Mucosa of rectum (tissue), 2 donors: Measurements from ENCODE around the gene SLC2A13.
A peak's percentile ranks its signal among the peaks of the same experiment; 100 is the strongest.

ENCODE experiments used
- H3K27ac ChIP-seq, 2 donors: one replicate each; pipeline ENCODE4 v1.7.0; 2013; ENCODE audit warnings: inconsistent platforms in 2 of 2, low read depth in 2 of 2, low read length in 2 of 2
- H3K27me3 ChIP-seq, 2 donors: one replicate each; pipeline ENCODE4 v1.7.0; 2013; ENCODE audit warnings: low read length in 2 of 2; ENCODE audit not compliant: control insufficient read depth in 2 of 2, insufficient read depth in 2 of 2
- H3K36me3 ChIP-seq, 2 donors: one replicate each; pipeline ENCODE4 v1.7.0; 2013; ENCODE audit warnings: low read length in 2 of 2; ENCODE audit not compliant: control insufficient read depth in 2 of 2, insufficient read depth in 2 of 2
- H3K4me1 ChIP-seq, 2 donors: one replicate each; pipeline ENCODE4 v1.7.0; 2013; ENCODE audit warnings: low read length in 2 of 2, mild to moderate bottlenecking in 1 of 2; ENCODE audit not compliant: control insufficient read depth in 2 of 2, insufficient read depth in 2 of 2
- H3K4me3 ChIP-seq, 2 donors: one replicate each; pipeline ENCODE4 v1.7.0; 2013; ENCODE audit warnings: low read length in 2 of 2
- H3K9ac ChIP-seq, 2 donors: one replicate each; pipeline ENCODE4 v1.7.0; 2013; ENCODE audit warnings: low read length in 2 of 2, low read depth in 1 of 2, mild to moderate bottlenecking in 1 of 2
- H3K9me3 ChIP-seq, 2 donors: one replicate each; pipeline ENCODE4 v1.7.0; 2013; ENCODE audit warnings: low read length in 2 of 2; ENCODE audit not compliant: control insufficient read depth in 2 of 2
- donor health status: healthy.
- donor health status: Normal muscosa, but diverticular disease.

SLC2A13 gene

DNA sequence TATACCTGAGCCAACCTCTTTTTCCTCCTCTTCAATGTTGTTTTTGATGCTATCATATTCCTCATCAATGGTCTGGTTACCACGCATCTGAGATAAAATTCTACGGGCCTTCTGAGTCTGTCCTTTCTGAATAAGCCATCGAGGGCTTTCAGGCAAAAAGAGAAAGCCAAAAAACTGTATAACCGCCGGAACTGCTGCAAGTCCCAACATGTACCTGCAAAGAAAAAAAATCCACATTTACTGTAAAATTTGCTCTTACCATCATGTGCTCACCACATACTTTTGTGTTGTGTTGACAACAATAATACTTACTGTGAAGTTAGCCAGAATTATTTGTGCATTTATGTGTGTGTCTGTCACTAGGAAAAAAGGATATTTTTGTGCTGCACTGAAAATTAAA, 77.6 kb downstream of the SLC2A13 start:
- peaks cover 0 to 12% of the 10 kb centered on the region in 2 donors for H3K4me1 ChIP-seq
- no peak overlapping the region for H3K4me3 ChIP-seq
- H3K27me3 ChIP-seq: no peaks in the 10 kb centered on the region
- H3K36me3 ChIP-seq: no peaks in the 10 kb centered on the region
- H3K9ac ChIP-seq: no peak overlapping the region
- no peak overlapping the region for H3K27ac ChIP-seq
- no peaks in the 10 kb centered on the region for H3K9me3 ChIP-seq

DNA sequence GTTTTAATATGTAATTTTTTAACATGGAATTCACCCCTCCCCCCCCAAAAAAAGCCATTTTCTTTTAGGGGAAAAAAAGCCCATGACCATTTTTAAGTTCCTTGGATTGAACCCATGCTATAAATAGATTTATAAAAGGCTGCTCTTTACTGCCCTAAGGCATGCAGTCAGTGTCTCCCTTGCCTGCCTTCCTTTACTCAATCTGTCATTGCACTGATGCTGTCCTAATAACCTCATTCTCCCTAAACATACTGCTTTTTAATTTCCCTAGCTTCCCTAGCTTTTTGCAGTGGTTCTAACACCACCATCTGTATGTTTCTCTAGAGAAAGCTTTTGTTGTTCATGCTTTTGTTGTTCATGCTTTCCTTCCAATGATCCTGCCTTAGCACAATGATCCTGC, 83.0 kb downstream of the SLC2A13 start:
- peaks cover 0 to 3% of the 10 kb centered on the region in 2 donors for H3K36me3 ChIP-seq
- H3K9ac ChIP-seq: no peak overlapping the region
- H3K27me3 ChIP-seq: no peaks in the 10 kb centered on the region
- H3K4me1 ChIP-seq: no peaks in the 10 kb centered on the region
- no peak overlapping the region for H3K4me3 ChIP-seq
- no peak overlapping the region for H3K27ac ChIP-seq
- no peaks in the 10 kb centered on the region for H3K9me3 ChIP-seq

DNA sequence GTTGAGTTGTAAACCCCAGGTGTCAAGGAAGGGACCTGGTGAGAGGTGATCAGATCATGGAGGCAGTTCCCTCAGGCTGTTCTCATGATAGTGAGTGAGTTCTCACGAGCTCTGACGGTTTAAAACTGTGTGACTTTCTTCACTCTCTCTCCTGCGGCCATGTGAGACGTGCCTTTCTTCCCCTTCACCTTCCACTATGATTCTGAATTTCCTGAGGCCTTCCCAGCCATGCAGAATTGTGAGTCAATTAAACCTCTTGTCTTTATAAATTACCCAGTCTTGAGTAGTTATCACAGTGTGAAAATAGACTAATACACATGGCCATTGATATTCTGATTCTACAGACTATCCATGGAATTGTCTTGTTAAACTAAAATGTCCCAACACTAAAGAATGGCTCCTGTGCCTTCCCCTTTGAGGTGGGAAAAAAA, 85.6 kb downstream of the SLC2A13 start:
- no peak overlapping the region for H3K4me3 ChIP-seq
- H3K27me3 ChIP-seq: no peaks in the 10 kb centered on the region
- H3K27ac ChIP-seq: no peak overlapping the region
- H3K9me3 ChIP-seq: no peaks in the 10 kb centered on the region
- H3K4me1 ChIP-seq: peaks cover 4 to 14% of the 10 kb centered on the region in 2 donors
- H3K9ac ChIP-seq: no peak overlapping the region
- peaks cover 0 to 3% of the 10 kb centered on the region in 2 donors for H3K36me3 ChIP-seq

DNA sequence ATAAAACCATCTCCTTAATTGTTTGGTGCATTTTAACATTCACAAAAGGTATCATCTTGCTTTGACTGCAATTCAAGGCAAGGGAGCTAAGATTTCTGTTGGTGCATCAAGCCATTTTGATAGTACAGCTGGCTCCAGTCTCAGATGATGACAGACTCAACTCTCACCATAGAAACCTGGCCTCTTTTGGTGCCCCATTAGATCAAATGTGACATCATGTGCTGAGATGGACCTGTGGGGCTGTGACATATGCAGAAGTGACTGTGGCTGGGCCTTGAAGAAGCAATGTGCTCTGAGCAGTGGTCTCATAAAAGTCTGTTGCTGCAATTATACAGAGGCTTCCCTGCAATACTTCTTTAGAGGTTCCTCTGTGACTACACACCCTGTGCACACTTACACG, 88.4 kb downstream of the SLC2A13 start:
- peak overlapping the region; percentile 71 to 72 for H3K27ac ChIP-seq
- H3K4me3 ChIP-seq: no peak overlapping the region
- no peaks in the 10 kb centered on the region for H3K9me3 ChIP-seq
- H3K9ac ChIP-seq: peak overlapping the region in 1 of 2 donors; percentile 8
- peaks cover 0 to 3% of the 10 kb centered on the region in 2 donors for H3K36me3 ChIP-seq
- H3K27me3 ChIP-seq: no peaks in the 10 kb centered on the region
- H3K4me1 ChIP-seq: peaks cover 12 to 33% of the 10 kb centered on the region in 2 donors

DNA sequence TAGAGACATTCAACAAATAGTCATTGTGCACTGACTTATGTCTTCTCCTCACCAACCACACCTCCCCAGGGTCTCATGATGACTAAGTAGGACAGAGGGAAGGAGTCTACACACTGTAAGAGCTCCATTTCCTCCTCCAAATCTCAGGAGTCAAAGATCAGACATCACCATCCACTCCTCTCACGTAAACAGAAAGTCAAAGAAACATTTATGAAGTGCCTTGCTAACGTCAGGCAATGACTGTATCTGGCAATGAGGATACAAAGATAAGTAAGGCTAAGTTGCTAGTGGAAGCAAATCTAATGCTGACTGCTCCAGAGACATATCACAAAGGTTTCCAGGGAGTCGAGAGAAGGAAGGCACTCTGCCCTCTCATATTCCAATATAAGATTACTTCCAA, 88.9 kb downstream of the SLC2A13 start:
- Histone ChIP-seq H3K9ac (peak overlapping the region in 1 of 2 donors; percentile 8), H3K27ac (peak overlapping the region; percentile 71 to 72)

DNA sequence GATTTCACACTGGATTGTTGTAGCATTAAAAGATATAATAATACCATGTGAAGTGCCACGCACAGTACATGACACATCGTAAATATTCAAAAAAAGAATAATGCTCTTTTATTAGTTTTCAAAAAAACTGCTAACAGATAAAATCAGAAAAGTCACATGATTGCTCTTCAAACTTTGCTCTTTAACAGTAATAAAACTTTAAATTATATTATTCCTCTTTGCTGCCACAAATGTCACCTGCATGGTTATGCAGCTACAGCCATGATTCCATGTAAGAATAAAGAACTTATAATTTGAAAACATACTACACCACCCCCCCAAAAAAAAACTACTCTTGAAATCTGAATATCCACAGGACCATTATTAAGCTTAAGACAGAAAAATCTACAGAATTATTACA, 90.0 kb downstream of the SLC2A13 start:
- peaks cover 17 to 38% of the 10 kb centered on the region in 2 donors for H3K4me1 ChIP-seq
- peaks cover 0 to 3% of the 10 kb centered on the region in 2 donors for H3K36me3 ChIP-seq
- H3K9me3 ChIP-seq: no peaks in the 10 kb centered on the region
- no peaks in the 10 kb centered on the region for H3K27me3 ChIP-seq
- peak overlapping the region; percentile 49 to 72 for H3K27ac ChIP-seq
- no peak overlapping the region for H3K4me3 ChIP-seq
- H3K9ac ChIP-seq: no peak overlapping the region

More for the DNA sequence above, 88.9 kb downstream of the SLC2A13 start:
- Histone ChIP-seq H3K9me3 (no peaks in the 10 kb centered on the region), H3K27me3 (no peaks in the 10 kb centered on the region), H3K4me3 (no peak overlapping the region), H3K4me1 (peaks cover 12 to 35% of the 10 kb centered on the region in 2 donors), H3K36me3 (peaks cover 0 to 3% of the 10 kb centered on the region in 2 donors)

DNA sequence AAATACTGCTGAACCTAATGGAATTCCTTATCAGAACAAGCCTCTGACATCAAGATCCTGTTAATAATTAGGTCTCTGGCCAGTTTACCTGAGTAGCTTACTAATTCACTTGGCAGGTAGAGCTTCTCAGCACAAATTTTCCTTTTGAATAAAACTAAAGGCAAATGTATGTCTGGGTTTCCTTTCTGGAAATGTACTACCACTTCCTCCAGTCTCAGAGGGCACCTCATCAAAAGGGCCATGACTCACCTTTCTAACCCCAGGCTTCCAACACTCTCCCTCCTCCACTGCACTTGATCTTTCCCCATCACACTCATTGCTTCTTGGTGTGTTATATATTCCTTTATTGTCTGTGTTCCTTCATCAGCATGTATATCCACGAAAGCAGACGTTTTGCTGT, 90.5 kb downstream of the SLC2A13 start:
- Histone ChIP-seq H3K4me1 (peaks cover 17 to 38% of the 10 kb centered on the region in 2 donors), H3K36me3 (peaks cover 0 to 3% of the 10 kb centered on the region in 2 donors), H3K27me3 (no peaks in the 10 kb centered on the region), H3K9ac (no peak overlapping the region), H3K9me3 (no peaks in the 10 kb centered on the region), H3K4me3 (no peak overlapping the region), H3K27ac (peak overlapping the region; percentile 49 to 72)

DNA sequence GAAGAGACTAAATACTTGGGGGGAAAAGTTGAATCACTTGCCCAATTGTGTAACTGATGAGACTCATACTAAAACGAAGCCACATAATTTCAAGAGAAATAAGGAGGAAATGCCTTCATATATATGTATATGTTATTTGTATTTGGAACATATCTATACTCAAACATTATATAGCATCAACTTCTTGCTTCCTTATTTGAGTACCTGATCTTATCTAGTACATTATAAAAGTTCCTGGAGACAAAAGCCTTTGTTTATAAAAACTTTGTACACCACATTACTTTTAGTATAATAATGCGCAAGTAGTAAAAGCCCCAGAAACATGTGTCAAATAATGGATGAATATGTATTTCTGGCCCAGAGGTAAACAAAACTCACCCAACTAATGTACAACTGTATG, 92.0 kb downstream of the SLC2A13 start:
- peak overlapping the region in 1 of 2 donors; percentile 7 for H3K9ac ChIP-seq
- H3K4me1 ChIP-seq: peaks cover 17 to 38% of the 10 kb centered on the region in 2 donors
- peak overlapping the region in 1 of 2 donors; percentile 12 for H3K4me3 ChIP-seq
- no peaks in the 10 kb centered on the region for H3K27me3 ChIP-seq
- no peaks in the 10 kb centered on the region for H3K36me3 ChIP-seq
- peak overlapping the region; percentile 71 to 74 for H3K27ac ChIP-seq
- no peaks in the 10 kb centered on the region for H3K9me3 ChIP-seq

DNA sequence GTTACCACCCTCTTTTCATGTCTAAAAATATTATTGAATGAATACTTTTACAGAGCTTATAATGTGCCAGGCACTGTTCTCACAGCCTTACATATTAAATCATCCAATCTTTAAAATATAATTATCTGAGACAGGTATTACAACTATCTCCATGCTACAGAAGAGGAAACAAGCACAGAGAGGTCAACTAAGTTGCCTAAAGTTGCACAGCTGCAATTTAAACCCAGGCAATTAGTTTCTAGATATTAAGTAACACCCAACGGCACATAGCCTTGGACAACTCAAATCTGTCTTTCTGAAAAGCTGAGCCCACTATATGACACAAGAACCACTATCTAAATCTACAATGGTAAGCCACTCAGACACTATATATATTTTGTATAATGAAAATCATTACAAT, 92.6 kb downstream of the SLC2A13 start:
- peaks cover 17 to 38% of the 10 kb centered on the region in 2 donors for H3K4me1 ChIP-seq
- H3K36me3 ChIP-seq: no peaks in the 10 kb centered on the region
- no peaks in the 10 kb centered on the region for H3K27me3 ChIP-seq
- peak overlapping the region; percentile 52 to 71 for H3K27ac ChIP-seq
- no peak overlapping the region for H3K9ac ChIP-seq
- H3K9me3 ChIP-seq: no peaks in the 10 kb centered on the region
- no peak overlapping the region for H3K4me3 ChIP-seq

DNA sequence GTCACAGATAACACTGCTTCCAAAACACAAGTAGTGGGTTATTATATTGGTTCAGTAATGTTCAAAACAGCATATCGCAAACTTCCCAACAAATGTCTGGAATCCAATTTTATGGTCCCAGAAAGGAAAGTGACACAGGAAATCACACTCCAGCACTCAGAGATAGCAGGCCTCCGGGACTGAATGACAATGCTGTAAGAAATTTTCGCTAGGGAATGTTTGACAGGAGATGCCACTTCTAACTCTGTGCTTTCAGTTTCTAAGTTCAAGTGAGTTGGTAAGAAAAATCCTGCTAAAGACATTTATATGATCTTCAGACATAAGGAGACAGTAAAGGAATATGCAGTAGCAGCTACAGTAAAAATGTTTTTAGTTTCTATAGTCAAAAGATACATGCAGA, 93.2 kb downstream of the SLC2A13 start:
- no peak overlapping the region for H3K9ac ChIP-seq
- peak overlapping the region; percentile 26 to 71 for H3K27ac ChIP-seq
- no peaks in the 10 kb centered on the region for H3K36me3 ChIP-seq
- H3K27me3 ChIP-seq: no peaks in the 10 kb centered on the region
- H3K9me3 ChIP-seq: no peaks in the 10 kb centered on the region
- peaks cover 17 to 38% of the 10 kb centered on the region in 2 donors for H3K4me1 ChIP-seq
- H3K4me3 ChIP-seq: no peak overlapping the region

DNA sequence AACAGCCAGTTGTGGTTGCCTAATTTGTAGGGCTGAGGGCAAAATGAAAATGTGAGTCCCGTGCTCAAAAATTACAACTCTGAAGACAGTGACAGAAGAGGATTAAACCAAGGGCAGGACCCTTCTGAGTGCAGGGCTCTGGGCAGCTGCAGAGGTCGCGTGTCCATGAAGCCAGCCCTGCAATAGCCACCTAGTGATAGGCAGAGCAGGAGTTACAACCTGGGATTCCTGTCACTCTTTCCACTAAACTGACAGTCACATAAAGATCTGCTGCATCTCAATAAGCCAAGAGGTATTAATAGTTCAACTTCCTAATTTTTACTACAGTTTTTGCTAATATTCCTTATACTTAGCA, 94.1 kb downstream of the SLC2A13 start:
- H3K27me3 ChIP-seq: no peaks in the 10 kb centered on the region
- H3K36me3 ChIP-seq: no peaks in the 10 kb centered on the region
- peaks cover 13 to 29% of the 10 kb centered on the region in 2 donors for H3K4me1 ChIP-seq
- H3K9me3 ChIP-seq: no peaks in the 10 kb centered on the region
- H3K4me3 ChIP-seq: peak overlapping the region; percentile 19 to 66
- no peak overlapping the region for H3K27ac ChIP-seq
- peak overlapping the region in 1 of 2 donors; percentile 15 for H3K9ac ChIP-seq
